Chondrocyte (in vitro differentiated cells): Measurements from ENCODE around the gene ZNF747. TPM values are rescaled to one million over a fixed set of nuclear protein-coding genes. Genes with fewer than 3 reads are reported as not detected.

Experiments used
- DNase-seq: peaks from one replicate; pipeline ENCODE4 v3.0.0; 2021; ENCODE audit warnings: mixed read lengths, low spot score
- H3K27ac Mint-ChIP-seq: one replicate; pipeline ENCODE4 v1.8.0; 2021; ENCODE audit warnings: mild to moderate bottlenecking, moderate library complexity, mixed read lengths; ENCODE audit not compliant: unreplicated experiment
- H3K27me3 Mint-ChIP-seq: 2 replicates; pipeline ENCODE4 v1.8.0; 2021; ENCODE audit warnings: low read depth, mixed read lengths
- H3K36me3 Mint-ChIP-seq: 2 replicates; pipeline ENCODE4 v1.8.0; 2021; ENCODE audit warnings: low read depth, mixed read lengths
- H3K4me1 Mint-ChIP-seq: 2 replicates; pipeline ENCODE4 v1.8.0; 2021; ENCODE audit warnings: low read depth, mild to moderate bottlenecking, mixed read lengths
- H3K4me3 Mint-ChIP-seq: one replicate; pipeline ENCODE4 v1.8.0; 2021; ENCODE audit warnings: mild to moderate bottlenecking, moderate library complexity, mixed read lengths; ENCODE audit not compliant: unreplicated experiment
- H3K9me3 Mint-ChIP-seq: 2 replicates; pipeline ENCODE4 v1.8.0; 2021; ENCODE audit warnings: low read depth, mixed read lengths
- CTCF ChIP-seq: fragments of 200-600 bp; sonication (generic); IDR thresholded peaks from 2 replicates; pipeline ENCODE4 v1.5.0; 2021; ENCODE audit warnings: antibody characterized with exemption, mild to moderate bottlenecking, moderate library complexity
- total RNA-seq: library from RNA; stranded (reverse); gene quantifications from 3 replicates; pipeline ENCODE4 v1.2.1, GENCODE V29; 2021

ZNF747 gene
- total RNA-seq, 1 donor from 2014 or later = 6.7 TPM

- no peaks in the 10 kb centered on the region for H3K36me3 Mint-ChIP-seq
- no peak for DNase-seq
- no peaks in the 10 kb centered on the region for H3K9me3 Mint-ChIP-seq
- TF ChIP-seq CTCF = no peak
- peak overlapping the region; percentile 88 for H3K4me3 Mint-ChIP-seq
- peak overlapping the region; percentile 87 for H3K27ac Mint-ChIP-seq
- H3K27me3 Mint-ChIP-seq = no peaks in the 10 kb centered on the region
- peaks cover 17% of the 10 kb centered on the region for H3K4me1 Mint-ChIP-seq
These were observed 583 bp upstream of the ZNF747 start for GRCh38 chr16:30535106-30535776.

- TF ChIP-seq CTCF = no peak
- Mint-ChIP-seq H3K27ac (no peak overlapping the region), H3K4me1 (peaks cover 17% of the 10 kb centered on the region), H3K9me3 (no peaks in the 10 kb centered on the region), H3K36me3 (no peaks in the 10 kb centered on the region), H3K4me3 (peak overlapping the region; percentile 88), H3K27me3 (no peaks in the 10 kb centered on the region)
- DNase-seq = no peak
These were observed 800 bp downstream of the ZNF747 start for GRCh38 chr16:30533748-30534367.

GRCh38 chr16:30533146-30533522 lies 1.5 kb downstream of the ZNF747 start:
- DNase-seq = no peak

GRCh38 chr16:30532285-30533145 lies 2.1 kb downstream of the ZNF747 start:
- no peak for TF ChIP-seq CTCF
- Mint-ChIP-seq H3K4me1 (peaks cover 23% of the 10 kb centered on the region), H3K9me3 (no peaks in the 10 kb centered on the region), H3K27me3 (no peaks in the 10 kb centered on the region), H3K4me3 (no peak overlapping the region), H3K36me3 (no peaks in the 10 kb centered on the region), H3K27ac (no peak overlapping the region)
- DNase-seq = no peak

More at GRCh38 chr16:30533146-30533522, 1.5 kb downstream of the ZNF747 start:
- peak overlapping the region; percentile 49 for H3K4me3 Mint-ChIP-seq
- no peaks in the 10 kb centered on the region for H3K36me3 Mint-ChIP-seq
- no peaks in the 10 kb centered on the region for H3K27me3 Mint-ChIP-seq
- H3K4me1 Mint-ChIP-seq = peaks cover 17% of the 10 kb centered on the region
- H3K9me3 Mint-ChIP-seq = no peaks in the 10 kb centered on the region
- TF ChIP-seq CTCF = no peak
- H3K27ac Mint-ChIP-seq = no peak overlapping the region
